ENCODE measurements around the gene SASH1.

The SASH1 gene

DNA sequence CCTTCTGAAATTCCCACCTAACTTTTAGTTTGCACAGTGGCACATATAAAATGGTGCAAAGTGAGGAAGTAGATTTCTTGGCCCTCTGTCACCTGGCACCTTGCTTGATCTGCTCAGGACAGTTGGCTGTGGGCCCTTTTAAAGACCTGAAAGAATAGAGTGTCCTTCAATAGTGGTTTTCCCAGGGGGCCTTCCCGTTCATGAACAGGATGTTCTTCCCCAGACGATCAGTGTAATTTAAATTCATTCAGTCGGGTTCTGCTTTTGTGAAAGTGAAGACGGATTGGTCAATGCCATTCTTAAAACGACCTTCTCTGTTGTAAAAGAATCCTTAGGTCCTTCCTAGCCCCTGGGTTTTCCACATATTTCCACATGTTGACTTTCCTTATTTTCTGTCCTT lies 178.5 kb downstream of the SASH1 start:
- DNase-seq (ENCODE audit: low read depth in 2 of 2), result no peak

DNA sequence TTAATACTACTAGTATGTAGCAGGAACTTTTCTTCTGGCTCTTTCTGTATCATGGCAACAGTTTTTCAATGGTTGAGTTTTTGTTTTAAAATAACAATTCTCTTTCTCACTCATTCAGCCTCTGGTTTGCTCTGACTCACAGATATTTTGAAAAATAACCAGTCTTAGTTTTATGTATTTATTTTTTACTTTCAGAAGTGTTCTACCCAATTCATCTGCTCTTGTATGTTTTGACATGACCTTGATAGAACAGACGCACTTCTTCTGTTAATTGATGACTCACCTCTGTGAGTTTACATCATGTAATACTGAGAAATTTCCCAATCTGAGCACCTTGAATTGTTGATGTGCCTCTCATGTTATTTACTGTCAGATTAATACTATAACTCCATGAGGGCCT lies 178.9 kb downstream of the SASH1 start:
- no peak for DNase-seq (ENCODE audit: low read depth in 2 of 2)

DNA sequence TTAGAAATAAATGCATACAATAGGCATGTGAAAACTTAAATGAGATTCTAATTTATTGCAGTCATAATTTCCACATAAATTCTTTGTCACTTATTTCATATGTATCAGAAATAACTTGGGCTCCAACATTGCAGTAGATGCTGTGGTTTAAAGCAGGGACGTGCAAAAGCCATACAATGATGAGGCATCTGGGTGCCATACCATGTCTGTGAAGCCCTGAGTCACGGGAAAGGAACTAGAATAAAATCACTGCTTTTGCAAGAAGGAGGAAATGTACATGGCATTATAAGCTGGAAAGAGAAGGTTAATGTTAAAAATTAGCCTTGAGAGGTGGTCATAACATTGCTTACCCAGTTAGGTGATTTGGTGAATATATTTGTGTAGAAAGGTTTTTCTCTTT lies 180.4 kb downstream of the SASH1 start:
- DNase-seq (ENCODE audit: low read depth in 2 of 2), result no peak

DNA sequence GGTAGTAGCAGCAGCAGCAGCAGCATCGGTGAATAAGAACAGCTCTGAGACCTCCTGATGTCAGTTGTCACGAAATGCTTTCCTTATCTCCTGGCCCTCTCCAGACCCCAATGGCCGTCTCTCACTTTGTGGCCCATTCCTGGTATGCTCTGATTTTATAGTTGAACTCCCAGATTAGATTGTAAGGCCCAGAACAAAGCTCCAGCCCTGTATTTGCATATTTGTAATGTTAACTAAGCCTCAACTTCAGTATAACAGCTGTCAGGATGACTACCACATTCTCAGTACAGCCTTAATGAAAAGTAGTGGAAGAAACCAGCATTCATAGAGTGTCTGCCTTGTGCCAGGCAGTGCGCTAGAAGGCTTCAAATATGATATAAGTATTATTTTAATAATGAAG lies 180.9 kb downstream of the SASH1 start:
- no peak for DNase-seq (ENCODE audit: low read depth in 2 of 2)

DNA sequence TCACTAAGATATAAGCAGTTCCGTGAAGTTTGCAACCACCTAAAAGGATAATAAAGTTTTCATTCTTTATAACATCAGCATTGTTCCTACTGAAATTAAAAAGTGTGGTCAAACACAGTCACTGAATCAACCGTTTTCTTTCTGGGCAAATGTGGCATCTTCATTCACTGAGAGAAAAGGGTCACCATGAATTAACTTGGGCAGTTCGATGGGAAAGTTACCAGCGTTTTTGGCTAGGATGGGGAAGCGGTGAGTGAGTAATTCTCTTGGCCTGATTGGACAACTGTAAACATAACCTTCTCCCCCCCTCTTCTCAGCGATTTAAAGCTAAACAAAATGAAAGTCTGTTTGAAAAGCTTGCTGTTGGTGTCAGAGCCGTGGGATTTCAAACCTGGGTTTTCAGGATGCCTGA lies 181.8 kb downstream of the SASH1 start:
- no peak for DNase-seq (ENCODE audit: low read depth in 2 of 2)

DNA sequence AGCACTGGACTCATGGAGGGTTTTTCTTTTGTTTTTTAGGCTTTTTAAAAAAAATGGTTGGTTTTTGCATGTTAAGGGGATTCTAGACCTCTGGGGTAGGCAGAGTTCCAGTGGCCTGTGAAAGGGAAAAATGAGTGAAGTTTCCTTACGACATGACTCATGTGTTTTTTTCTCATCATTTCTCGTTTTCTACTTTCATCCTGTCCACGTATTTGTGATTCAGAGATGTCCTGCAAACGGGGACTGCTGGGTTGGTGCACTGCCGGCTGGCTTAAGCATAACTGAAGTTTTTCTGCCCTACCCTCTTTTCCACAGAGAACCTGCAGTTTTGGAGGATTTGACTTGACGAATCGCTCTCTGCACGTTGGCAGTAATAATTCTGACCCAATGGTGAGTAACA lies 182.3 kb downstream of the SASH1 start:
- no peak for DNase-seq (ENCODE audit: low read depth in 2 of 2)

DNA sequence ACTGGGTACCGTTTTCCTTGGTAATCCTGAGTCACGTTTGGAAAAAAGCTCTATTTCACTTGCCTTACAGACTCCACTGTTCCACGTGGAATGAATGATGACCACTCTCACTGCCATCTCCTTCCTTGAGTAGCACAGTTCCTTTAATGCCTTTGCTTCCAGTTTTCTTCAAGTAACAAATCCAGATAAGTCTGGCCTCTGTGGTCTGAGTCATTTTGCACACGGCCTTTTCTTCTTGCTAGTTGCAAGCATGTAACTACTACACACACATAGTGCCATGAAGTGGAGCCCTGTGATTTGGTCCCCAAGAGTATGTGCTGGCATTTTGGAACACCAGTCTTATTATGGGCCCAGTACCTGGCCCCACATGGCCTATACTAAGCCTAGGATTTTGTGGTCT lies 182.8 kb downstream of the SASH1 start:
- DNase-seq (ENCODE audit: low read depth in 2 of 2), result no peak

DNA sequence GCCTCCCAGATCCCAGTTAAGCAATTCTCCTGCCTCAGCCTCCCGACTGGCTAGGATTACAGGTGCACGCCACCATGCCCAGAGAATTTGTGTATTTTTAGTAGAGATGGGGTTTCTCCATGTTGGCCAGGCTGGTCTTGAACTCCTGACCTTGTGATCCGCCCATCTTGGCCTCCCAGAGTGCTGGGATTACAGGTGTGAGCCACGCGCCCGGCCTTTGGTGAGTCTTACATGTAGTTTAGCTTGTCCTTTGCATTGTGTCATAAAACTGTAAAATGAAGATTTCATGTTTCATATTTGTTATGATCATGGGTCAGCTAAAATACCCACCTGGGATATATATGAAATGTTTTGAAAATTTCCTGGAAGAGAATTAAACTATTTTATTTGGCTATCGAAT lies 183.5 kb downstream of the SASH1 start:
- no peak for DNase-seq (ENCODE audit: low read depth in 2 of 2)

DNA sequence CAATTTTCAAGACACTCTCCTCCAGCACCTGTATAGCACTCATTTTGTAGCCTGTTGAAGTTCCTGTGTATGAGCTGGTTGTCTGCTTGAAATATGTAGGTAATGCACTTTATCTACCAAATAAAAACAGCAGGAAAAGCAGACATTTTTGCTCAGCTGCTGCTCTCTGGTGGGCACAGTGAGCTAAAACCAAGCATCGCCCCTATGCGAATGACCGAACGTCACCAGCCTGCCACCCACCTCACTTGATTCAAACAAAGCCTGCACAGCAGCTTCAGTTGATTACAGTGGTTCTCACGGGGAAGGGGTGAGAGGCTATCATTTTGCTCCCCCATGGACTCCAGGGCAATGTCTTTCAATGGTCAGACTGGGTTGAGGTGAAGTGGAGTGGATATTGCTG lies 185.7 kb downstream of the SASH1 start:
- no peak for DNase-seq (ENCODE audit: low read depth in 2 of 2)

DNA sequence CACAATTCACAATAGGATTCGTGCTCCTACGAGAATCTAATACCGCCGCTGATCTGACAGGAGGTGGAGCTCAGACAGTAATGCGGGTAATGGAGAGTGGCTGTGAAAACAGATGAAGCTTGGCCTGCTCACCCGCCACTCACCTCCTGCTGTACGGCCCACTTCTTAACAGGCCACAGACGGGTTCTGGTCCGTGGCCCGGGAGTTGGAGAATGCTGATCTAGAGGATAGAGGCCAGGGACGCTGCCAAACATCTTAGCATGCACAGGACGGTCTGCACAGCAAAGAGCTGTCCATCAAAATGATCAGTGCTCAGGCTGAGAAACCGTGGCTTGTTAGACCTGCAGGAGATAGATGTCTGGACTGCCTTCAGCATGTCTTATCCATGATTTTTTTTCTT lies 186.4 kb downstream of the SASH1 start:
- no peak for DNase-seq (ENCODE audit: low read depth in 2 of 2)

DNA sequence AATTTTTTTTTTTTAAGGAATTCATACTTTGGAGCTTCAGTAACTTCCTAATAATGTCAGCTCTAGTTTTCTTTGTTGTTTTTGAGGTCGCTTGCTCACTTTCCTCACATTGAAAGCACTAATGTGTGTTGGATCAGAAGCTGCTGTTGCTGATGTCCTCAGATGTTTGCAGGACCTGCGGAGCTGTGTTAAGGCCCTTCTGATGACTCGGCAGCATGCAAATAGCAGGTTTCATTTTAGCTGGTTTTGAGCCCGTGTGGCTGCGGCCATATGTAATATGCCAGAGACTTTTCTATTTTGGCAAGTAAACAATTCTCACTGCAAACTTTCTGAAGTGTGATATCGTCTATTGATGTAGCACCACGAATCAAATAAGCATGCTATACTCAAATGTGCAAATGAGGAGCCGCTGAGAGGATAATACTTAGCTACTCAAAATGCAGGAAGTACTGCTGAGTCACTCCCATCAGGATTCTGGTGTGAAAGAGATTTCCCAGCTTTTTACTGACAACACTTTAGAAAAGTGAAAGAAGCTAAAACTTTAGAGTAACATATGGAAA lies 187.8 kb downstream of the SASH1 start:
- DNase-seq (ENCODE audit: low read depth in 2 of 2), result no peak

DNA sequence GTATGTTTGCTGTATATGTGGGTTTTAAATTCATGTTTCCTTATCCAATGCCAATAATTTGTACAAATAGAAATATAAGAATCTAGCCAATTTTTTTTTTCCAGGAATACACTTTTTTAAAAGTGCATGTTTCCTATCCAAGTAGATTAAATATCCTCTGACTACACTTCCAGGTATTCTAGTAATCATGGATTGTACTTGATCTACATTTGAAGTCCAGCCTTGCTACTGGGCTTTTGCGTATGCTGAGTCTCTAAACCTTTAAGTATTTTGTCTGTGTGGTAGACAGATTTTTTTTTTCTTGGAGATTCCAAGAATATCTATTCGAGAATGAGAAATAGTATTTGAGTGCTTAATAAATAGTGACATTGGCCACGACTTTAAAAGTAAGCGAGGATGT lies 188.3 kb downstream of the SASH1 start:
- DNase-seq (ENCODE audit: low read depth in 2 of 2), result no peak

DNA sequence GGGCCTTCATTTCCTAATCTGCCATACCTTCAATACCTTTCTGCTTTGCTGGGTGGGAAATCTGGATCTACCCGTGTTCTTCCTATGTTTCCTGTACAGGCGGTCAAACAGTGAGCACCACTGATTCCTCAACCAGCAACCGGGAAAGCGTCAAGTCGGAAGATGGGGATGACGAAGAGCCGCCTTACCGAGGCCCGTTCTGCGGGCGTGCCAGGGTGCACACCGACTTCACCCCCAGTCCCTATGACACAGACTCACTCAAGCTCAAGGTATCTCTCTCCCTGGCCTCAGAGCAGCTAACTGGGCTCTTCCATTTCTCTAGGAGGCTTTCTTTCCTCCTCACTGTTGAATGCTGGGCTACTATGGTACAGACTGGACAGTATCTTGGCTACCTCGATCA lies 190.1 kb downstream of the SASH1 start:
- DNase-seq (ENCODE audit: low read depth in 2 of 2), result no peak

DNA sequence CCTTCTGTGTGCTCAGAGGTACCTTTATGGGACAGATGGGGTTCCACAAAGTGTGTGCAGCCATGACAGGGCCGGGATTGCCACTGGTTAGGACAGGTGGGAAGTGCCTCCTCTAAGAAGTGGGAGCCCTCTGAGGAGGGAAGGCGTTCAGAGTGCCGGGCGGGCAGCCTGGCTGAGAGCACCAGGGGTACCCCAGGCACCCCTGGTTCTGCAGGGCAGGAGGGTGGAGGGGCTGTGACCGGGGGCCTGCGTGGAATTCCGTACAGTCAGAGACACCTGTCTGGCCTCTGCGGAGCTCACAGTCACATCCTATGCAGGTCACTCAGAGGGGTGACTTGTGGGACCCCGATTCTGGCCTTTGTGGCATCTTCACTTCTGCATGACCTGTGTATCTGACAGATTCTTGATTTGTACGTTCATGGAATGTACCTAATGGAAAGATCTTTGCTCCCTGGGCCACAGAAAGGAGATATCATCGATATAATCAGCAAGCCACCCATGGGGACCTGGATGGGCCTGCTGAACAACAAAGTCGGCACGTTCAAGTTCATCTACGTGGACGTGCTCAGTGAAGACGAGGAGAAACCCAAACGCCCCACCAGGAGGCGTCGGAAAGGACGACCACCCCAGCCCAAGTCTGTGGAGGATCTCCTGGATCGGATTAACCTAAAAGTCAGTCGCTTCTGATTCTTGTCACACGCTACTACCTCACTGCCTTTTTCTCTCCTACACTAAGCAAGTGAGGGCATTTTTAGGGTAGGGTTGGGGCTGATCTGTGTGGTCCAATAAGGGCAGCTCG lies 190.9 kb downstream of the SASH1 start:
- DNase-seq (ENCODE audit: low read depth in 2 of 2), result no peak

DNA sequence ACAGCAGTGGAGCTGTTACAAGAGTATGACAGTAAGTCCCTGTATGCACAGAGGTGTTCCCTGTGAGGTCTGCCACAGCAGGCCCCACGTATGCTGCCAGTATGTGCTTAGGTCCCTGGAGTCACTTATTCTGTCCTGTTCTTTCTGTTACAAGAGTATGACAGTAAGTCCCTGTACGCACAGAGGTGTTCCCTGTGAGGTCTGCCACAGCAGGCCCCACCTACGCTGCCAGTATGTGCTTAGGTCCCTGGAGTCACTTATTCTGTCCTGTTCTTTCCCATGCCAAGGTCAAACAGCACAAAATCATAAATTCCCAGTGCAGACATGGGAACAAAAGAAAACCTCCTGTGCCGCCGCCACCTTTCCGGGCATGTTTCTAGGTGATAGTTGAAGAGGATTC lies 192.2 kb downstream of the SASH1 start:
- DNase-seq (ENCODE audit: low read depth in 2 of 2), result no peak

DNA sequence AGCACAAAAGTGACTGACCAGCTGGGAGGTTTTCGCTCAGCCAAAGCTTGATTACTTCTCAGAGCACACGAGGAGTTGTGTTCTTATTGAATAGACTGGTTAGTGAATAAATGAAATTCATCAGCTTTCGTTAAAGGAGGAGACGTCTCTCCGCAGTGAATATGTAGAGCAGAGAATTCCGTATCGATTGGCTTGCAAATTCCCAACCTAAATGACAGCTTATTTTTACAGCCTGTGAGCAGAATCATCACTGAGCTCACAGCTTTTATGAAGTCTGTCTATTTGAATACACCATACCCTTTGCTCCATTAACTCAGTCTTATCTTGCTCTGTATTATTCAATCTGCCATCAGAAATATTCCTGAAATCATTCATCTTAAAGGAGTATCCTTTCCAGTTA lies 192.7 kb downstream of the SASH1 start:
- DNase-seq (ENCODE audit: low read depth in 2 of 2), result no peak

DNA sequence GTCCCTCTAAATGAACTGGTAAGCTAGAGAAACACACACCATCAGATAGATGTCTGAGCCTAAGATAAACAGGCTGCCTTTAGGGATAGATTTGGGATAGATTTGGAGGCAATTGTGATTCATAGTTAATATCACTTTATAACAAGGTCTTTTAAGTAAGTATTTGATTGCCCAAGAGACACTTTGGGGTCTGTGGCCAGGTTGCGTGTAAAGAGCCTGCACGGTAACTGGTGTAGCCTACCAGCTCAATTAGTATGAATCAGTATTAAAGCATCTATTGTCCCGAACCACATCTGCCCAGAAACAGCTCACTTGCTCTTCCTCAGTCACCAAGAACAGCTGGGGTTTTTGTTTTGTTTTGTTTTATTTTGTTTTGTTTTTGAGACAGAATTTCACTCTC lies 193.3 kb downstream of the SASH1 start:
- no peak for DNase-seq (ENCODE audit: low read depth in 2 of 2)

DNA sequence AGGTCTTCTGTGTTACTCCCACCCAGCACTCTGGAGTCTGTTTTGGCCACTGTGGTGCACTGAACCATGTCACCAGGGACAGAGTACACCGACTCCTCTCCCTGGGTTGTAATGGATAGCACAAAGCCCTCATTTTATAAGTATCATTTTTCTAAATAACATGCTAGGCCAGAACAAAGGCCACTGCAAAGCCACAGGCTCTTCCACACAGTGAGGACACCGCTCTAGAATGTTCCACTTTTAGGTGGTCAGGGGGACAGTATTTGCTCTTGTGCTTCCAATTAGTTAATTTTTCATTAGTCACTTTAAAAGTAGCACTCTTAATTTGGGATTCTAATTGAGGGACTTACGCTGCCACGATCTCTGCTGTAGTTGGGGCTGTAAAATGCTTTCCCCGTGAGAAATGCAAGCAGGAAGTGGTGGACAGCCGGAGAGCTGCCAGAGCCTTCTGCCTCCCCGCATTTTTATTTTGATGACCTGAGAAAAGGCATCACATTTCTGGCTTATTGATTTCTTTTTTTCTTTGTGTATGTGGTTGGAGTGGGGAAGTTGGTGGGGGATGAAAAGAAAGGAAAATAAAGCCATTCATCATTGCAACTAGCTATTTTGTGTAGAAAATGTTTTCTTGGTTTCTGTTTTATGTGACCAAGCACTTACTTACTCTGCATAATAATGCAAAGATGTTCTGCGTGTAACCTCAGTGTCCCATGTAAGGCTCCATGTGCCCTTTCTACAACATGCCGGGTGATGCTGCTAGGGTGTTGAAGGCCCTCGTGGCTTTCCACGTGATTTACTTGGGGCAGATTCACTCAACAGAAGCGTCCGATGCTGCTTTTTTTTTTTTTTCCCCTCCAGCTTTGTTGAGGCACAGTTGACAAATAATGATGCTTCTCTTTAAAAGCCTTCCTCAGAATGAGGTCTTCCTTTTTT lies 195.9 kb downstream of the SASH1 start:
- no peak for DNase-seq (ENCODE audit: low read depth in 2 of 2)

DNA sequence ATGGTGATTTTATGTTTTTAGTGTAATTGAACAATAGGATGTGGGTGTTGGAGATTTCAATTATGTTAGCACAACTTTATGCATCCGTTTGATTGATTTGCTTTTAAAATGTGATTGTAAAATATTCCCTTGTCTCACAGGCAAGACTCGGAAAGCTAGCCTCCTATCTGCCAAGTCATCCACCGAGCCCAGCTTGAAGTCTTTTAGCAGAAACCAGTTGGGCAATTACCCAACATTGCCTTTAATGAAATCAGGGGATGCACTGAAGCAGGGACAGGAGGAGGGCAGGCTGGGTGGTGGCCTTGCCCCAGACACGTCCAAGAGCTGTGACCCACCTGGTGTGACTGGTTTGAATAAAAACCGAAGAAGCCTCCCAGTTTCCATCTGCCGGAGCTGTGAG lies 200.9 kb downstream of the SASH1 start:
- no peak for DNase-seq (ENCODE audit: low read depth in 2 of 2)

DNA sequence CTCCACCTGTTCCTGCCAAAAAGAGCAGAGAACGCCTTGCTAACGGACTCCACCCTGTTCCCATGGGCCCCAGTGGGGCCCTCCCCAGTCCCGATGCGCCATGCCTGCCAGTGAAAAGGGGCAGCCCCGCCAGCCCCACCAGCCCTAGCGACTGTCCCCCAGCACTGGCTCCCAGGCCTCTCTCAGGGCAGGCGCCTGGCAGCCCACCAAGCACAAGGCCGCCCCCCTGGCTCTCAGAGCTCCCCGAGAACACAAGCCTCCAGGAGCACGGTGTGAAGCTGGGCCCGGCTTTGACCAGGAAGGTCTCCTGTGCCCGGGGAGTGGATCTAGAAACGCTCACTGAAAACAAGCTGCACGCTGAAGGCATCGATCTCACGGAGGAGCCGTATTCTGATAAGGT lies 201.8 kb downstream of the SASH1 start:
- DNase-seq (ENCODE audit: low read depth in 2 of 2), result no peak

DNA sequence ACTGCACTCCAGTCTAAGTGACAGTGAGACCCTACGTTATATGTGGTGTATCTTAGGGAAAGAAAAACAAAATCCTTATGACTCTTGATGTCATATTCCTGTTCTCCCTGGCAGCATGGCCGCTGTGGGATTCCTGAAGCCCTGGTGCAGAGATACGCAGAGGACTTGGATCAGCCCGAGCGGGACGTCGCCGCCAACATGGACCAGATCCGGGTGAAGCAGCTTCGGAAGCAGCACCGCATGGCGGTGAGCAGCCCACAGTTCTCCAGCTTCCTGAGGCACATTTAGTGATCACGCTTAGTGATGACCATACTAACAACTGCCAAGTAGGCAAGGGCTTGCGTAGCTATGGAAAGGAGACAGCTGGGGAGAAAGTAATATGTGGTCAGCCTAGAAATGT lies 203.3 kb downstream of the SASH1 start:
- DNase-seq (ENCODE audit: low read depth in 2 of 2), result no peak

DNA sequence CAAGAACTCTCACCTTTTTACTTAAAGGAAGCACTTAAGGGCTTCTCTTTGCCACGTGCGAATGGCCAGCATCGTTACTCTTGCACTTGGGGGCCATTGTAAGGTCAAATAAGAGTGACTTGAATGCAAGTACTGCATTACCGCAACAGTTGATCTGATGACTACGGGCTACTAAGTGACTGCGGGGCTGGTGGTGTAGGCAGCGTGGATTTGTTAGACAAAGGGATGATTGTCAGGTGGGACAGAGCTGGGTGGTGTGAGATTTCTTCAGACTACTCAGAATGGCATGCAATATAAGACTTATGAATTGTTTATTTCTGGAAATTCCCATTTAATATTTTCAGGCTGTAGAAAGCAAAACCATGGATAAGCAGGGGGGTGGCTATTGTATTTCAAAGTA lies 204.5 kb downstream of the SASH1 start:
- DNase-seq (ENCODE audit: low read depth in 2 of 2), result no peak

All from stimulated activated CD8-positive, alpha-beta memory T cell treated with anti-CD3 and anti-CD28 coated beads, Interleukin-2, amount 100 ng/mL, for 48 hours (primary cell).